IMR-90 (cell line): Measurements from ENCODE around the gene OGFOD1. TPM values are rescaled to one million over a fixed set of nuclear protein-coding genes. Genes with fewer than 3 reads are reported as not detected.

Source experiments
- ATAC-seq: fragments of 200-7000 bp; cut with Tn5 transposase; 2 replicates; pipeline ENCODE4 v1.9.1; 2020; ENCODE audit warnings: low read depth, mild to moderate bottlenecking, moderate library complexity
- BruUV-seq: library from RNA; stranded (reverse); fragments of 400-500 nt; replicated peaks from 2 replicates; lab custom pipeline; 2021; lab: Mats Ljungman, UMichigan
- CTCF ChIA-PET: fragments of 300-600 bp; formaldehyde crosslinking; extraction: SDS; loops from one replicate; lab custom pipeline; 2021; ENCODE audit warnings: antibody characterized with exemption; lab: Yijun Ruan, JAX
- POLR2A ChIA-PET: fragments of 300-600 bp; sonication (Branson Sonifier 250); formaldehyde crosslinking; loops from one replicate; lab custom pipeline; 2022; ENCODE audit warnings: antibody characterized with exemption; ENCODE audit not compliant: unreplicated experiment; lab: Charles Lee
- DNase-seq: peaks from one replicate; pipeline ENCODE4 v3.0.0; 2013
- H2AFZ ChIP-seq: replicated peaks from 2 replicates; pipeline ENCODE3; 2013; ENCODE audit warnings: low read length, mild to moderate bottlenecking; ENCODE audit not compliant: poor library complexity
- H2AK5ac ChIP-seq: 2 replicates; pipeline ENCODE4 v1.6.1; 2013; ENCODE audit warnings: low read depth, low read length, inconsistent platforms
- H2AK9ac ChIP-seq: replicated peaks from 2 replicates; pipeline ENCODE3; 2013; ENCODE audit warnings: mild to moderate bottlenecking, low read depth, low read length, moderate library complexity; ENCODE audit not compliant: poor library complexity
- H2BK120ac ChIP-seq: 2 replicates; pipeline ENCODE4 v1.6.1; 2013; ENCODE audit warnings: low read depth, low read length, inconsistent platforms
- H2BK15ac ChIP-seq: 3 replicates; pipeline ENCODE4 v1.6.1; 2013; ENCODE audit warnings: low read depth, low read length, inconsistent platforms
- H2BK20ac ChIP-seq: 2 replicates; pipeline ENCODE4 v1.6.1; 2013; ENCODE audit warnings: low read depth, mild to moderate bottlenecking, inconsistent platforms, low read length, moderate library complexity
- H2BK5ac ChIP-seq: 2 replicates; pipeline ENCODE4 v1.6.1; 2013; ENCODE audit warnings: mild to moderate bottlenecking, low read depth, low read length, inconsistent platforms; ENCODE audit not compliant: poor library complexity, severe bottlenecking
- H3K14ac ChIP-seq: replicated peaks from 2 replicates; pipeline ENCODE4 v1.6.1; 2013; ENCODE audit warnings: low read depth, low read length, inconsistent platforms
- H3K18ac ChIP-seq: 2 replicates; pipeline ENCODE4 v1.6.1; 2013; ENCODE audit warnings: low read depth, low read length, control low read depth
- H3K23ac ChIP-seq: 2 replicates; pipeline ENCODE4 v1.6.1; 2013; ENCODE audit warnings: low read depth, low read length, inconsistent platforms
- H3K27ac ChIP-seq: 2 replicates; pipeline ENCODE4 v1.5.1; 2013; ENCODE audit warnings: mild to moderate bottlenecking, control low read depth, low read length; ENCODE audit not compliant: insufficient read depth
- H3K27me3 ChIP-seq: 2 replicates; pipeline ENCODE4 v1.6.1; 2013; ENCODE audit warnings: low read length; ENCODE audit not compliant: control insufficient read depth, insufficient read depth
- H3K36me3 ChIP-seq: 2 replicates; pipeline ENCODE4 v1.6.1; 2013; ENCODE audit warnings: low read length, mixed read lengths; ENCODE audit not compliant: control insufficient read depth, insufficient read depth
- H3K4ac ChIP-seq: 2 replicates; pipeline ENCODE4 v1.6.1; 2013; ENCODE audit warnings: low read depth, low read length, inconsistent platforms
- H3K4me1 ChIP-seq: 2 replicates; pipeline ENCODE4 v1.6.1; 2013; ENCODE audit warnings: low read length, mixed read lengths; ENCODE audit not compliant: control insufficient read depth, insufficient read depth
- H3K4me2 ChIP-seq: 2 replicates; pipeline ENCODE4 v1.6.1; 2013; ENCODE audit warnings: low read depth, mild to moderate bottlenecking, control low read depth, low read length, moderate library complexity
- H3K4me3 ChIP-seq: 2 replicates; pipeline ENCODE4 v1.5.1; 2013; ENCODE audit warnings: low read depth, mild to moderate bottlenecking, control low read depth, low read length, moderate library complexity; ENCODE audit not compliant: insufficient read depth
- H3K56ac ChIP-seq: 2 replicates; pipeline ENCODE4 v1.6.1; 2013; ENCODE audit warnings: low read length, inconsistent platforms; ENCODE audit not compliant: insufficient read depth; ENCODE audit errors: extremely low read depth
- H3K79me1 ChIP-seq, 2 experiments: 2 replicates each; pipeline ENCODE4 v1.6.1; 2013; ENCODE audit warnings: low read length in 2 of 2, inconsistent platforms in 1 of 2, low read depth in 1 of 2
- H3K9ac ChIP-seq: 2 replicates; pipeline ENCODE4 v1.6.1; 2013; ENCODE audit warnings: low read depth, low read length, control low read depth
- H3K9me1 ChIP-seq: 2 replicates; pipeline ENCODE4 v1.6.1; 2013; ENCODE audit warnings: low read length, inconsistent platforms; ENCODE audit not compliant: insufficient read depth
- H3K9me3 ChIP-seq: 2 replicates; pipeline ENCODE4 v1.6.1; 2013; ENCODE audit warnings: low read length; ENCODE audit not compliant: control insufficient read depth, insufficient read depth
- H4K20me1 ChIP-seq: 2 replicates; pipeline ENCODE4 v1.6.1; 2013; ENCODE audit warnings: low read length, inconsistent platforms; ENCODE audit not compliant: insufficient read depth
- H4K5ac ChIP-seq: 2 replicates; pipeline ENCODE4 v1.6.1; 2013; ENCODE audit warnings: mild to moderate bottlenecking, low read depth, low read length, control low read depth
- H4K8ac ChIP-seq, 2 experiments: 2 replicates each; pipeline ENCODE4 v1.6.1; 2013; ENCODE audit warnings: low read depth in 2 of 2, low read length in 2 of 2, control low read depth in 1 of 2, inconsistent platforms in 1 of 2
- H4K91ac ChIP-seq: 2 replicates; pipeline ENCODE4 v1.6.1; 2013; ENCODE audit warnings: low read depth, low read length, inconsistent platforms; ENCODE audit not compliant: insufficient read depth
- ELK1 ChIP-seq: fragments of 150-350 bp; IDR thresholded peaks from 2 replicates; pipeline ENCODE4 v1.6.1; 2016; ENCODE audit warnings: low read depth, mild to moderate bottlenecking, low read length, moderate library complexity, borderline replicate concordance
- FOS ChIP-seq: fragments of 150-350 bp; IDR thresholded peaks from 2 replicates; pipeline ENCODE4 v1.6.1; 2016; ENCODE audit warnings: low read depth, low read length
- MAZ ChIP-seq: IDR thresholded peaks from 2 replicates; pipeline ENCODE4 v1.6.1; 2012; ENCODE audit warnings: low read depth, mild to moderate bottlenecking, low read length, improper control_type of control experiment, moderate library complexity, borderline replicate concordance
- NFE2L2 ChIP-seq: fragments of 150-350 bp; IDR thresholded peaks from 2 replicates; pipeline ENCODE4 v1.6.1; 2016; ENCODE audit warnings: low read depth, mild to moderate bottlenecking, low read length
- POLR2A ChIP-seq: IDR thresholded peaks from 2 replicates; pipeline ENCODE4 v1.6.1; 2012; ENCODE audit warnings: mild to moderate bottlenecking, low read depth, low read length
- RAD21 ChIP-seq: IDR thresholded peaks from 2 replicates; pipeline ENCODE4 v1.6.1; 2012; ENCODE audit warnings: low read length, improper control_type of control experiment
- RCOR1 ChIP-seq: IDR thresholded peaks from 2 replicates; pipeline ENCODE4 v1.6.1; 2012; ENCODE audit warnings: mild to moderate bottlenecking, low read length, improper control_type of control experiment; ENCODE audit not compliant: insufficient replicate concordance
- WGBS, 2 experiments: methylation state at CpG; one replicate each; pipeline versions ENCODE4 v1.1.5 to v1.1.7; 2013; ENCODE audit warnings: missing lambda C conversion rate in 2 of 2; ENCODE audit not compliant: insufficient read length in 1 of 2; ENCODE audit errors: extremely low coverage in 2 of 2; 5-methylcytosine and 5-hydroxymethylcytosine counted together
- dilution Hi-C: fragments of 300-500 bp; cut with HindIII; formaldehyde crosslinking; loops from one replicate; pipeline ENCODE4 v1.14.3; 2018; ENCODE audit warnings: low sequenced_read_pairs; ENCODE audit not compliant: unreplicated experiment
- in situ Hi-C: fragments of 300-500 bp; cut with MboI; formaldehyde crosslinking; loops from 3 replicates; pipeline ENCODE4 v1.14.3; 2019; ENCODE audit warnings: low sequenced_read_pairs, inconsistent platforms, mixed read lengths
- intact Hi-C: fragments of 100-400 bp; cut with micrococcal nuclease; formaldehyde crosslinking; loops from 2 replicates; pipeline ENCODE4 v1.10.0; 2022
- polyA plus RNA-seq, 3 experiments: library from polyadenylated mRNA; depleted of rRNA; stranded (reverse); fragments of >200 nt; gene quantifications; 2 replicates each; pipeline ENCODE4 v1.2.3, GENCODE V29; 2012; ENCODE audit warnings: low replicate concordance in 1 of 3
- total RNA-seq: library from RNA; depleted of rRNA; stranded (reverse); fragments of >200 nt; gene quantifications from 2 replicates; pipeline ENCODE4 v1.2.3, GENCODE V29; 2012
- TF ChIP-seq, protein P1 (sequence below): fragments of 150-350 bp; IDR thresholded peaks from 2 replicates; pipeline ENCODE4 v1.6.1; 2017; ENCODE audit warnings: mild to moderate bottlenecking, antibody characterized with exemption, low read length, low read depth

OGFOD1 gene
- total and polyA plus RNA-seq, 2 of the 4 experiments (the other 2 are of a cell fraction): 43.5 to 103 TPM

- no peak overlapping the region for H2AK5ac ChIP-seq
- H3K4me3 ChIP-seq: no peak overlapping the region
- no peak overlapping the region for H4K8ac ChIP-seq
- ATAC-seq (no peak), DNase-seq (no peak)
- H2BK120ac ChIP-seq: no peak overlapping the region
- ChIA-PET POLR2A (no interaction called here), CTCF (interaction anchor here (0.6 kb wide), 1 partner anchor 23 kb away, joined by 3 read pairs; no protein-coding TSS in a partner anchor)
- no peak overlapping the region for H3K23ac ChIP-seq
- no peak overlapping the region for H2AK9ac ChIP-seq
- H3K27ac ChIP-seq: no peak overlapping the region
- TF ChIP-seq, protein P1, sequence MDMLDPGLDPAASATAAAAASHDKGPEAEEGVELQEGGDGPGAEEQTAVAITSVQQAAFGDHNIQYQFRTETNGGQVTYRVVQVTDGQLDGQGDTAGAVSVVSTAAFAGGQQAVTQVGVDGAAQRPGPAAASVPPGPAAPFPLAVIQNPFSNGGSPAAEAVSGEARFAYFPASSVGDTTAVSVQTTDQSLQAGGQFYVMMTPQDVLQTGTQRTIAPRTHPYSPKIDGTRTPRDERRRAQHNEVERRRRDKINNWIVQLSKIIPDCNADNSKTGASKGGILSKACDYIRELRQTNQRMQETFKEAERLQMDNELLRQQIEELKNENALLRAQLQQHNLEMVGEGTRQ: no peak
- TF ChIP-seq ELK1 (no peak), POLR2A (no peak), MAZ (no peak), NFE2L2 (no peak), FOS (no peak), RAD21 (no peak), RCOR1 (no peak)
- H3K27me3 ChIP-seq: no peaks in the 10 kb centered on the region
- no TSS peak for BruUV-seq
- H2AFZ ChIP-seq: no peak overlapping the region
- H2BK5ac ChIP-seq: no peak overlapping the region
- H3K79me1 ChIP-seq: peaks cover 30 to 64% of the 10 kb centered on the region in 2 experiments
- no peaks in the 10 kb centered on the region for H3K9me3 ChIP-seq
- peaks cover 5% of the 10 kb centered on the region; the same call in 1 of the 2 replicates for H3K4me1 ChIP-seq
- 100% methylated on average over 1 of the region's 5 CpGs; no CpG with 5 or more reads in 1 of the 2 experiments for WGBS, 2 experiments
- H3K18ac ChIP-seq: no peak overlapping the region
- peaks cover 21% of the 10 kb centered on the region; the same call in 1 of the 2 replicates for H4K20me1 ChIP-seq
- no peak overlapping the region for H3K9ac ChIP-seq
- H3K9me1 ChIP-seq: peaks cover 5% of the 10 kb centered on the region; the same call in 1 of the 2 replicates
- intact Hi-C loops (no loop called here), in situ Hi-C loops (no loop called here), dilution Hi-C loops (no loop called here)
- H4K5ac ChIP-seq: no peak overlapping the region
- H4K91ac ChIP-seq: no peak overlapping the region
- no peak overlapping the region for H3K56ac ChIP-seq
- H3K4me2 ChIP-seq: no peak overlapping the region
- H3K4ac ChIP-seq: no peak overlapping the region
- no peak overlapping the region for H2BK15ac ChIP-seq
- H3K36me3 ChIP-seq: peaks cover 13% of the 10 kb centered on the region
- H3K14ac ChIP-seq: no peak overlapping the region
- no peak overlapping the region for H2BK20ac ChIP-seq
These were observed 38.0 kb upstream of the OGFOD1 start for GRCh38 chr16:56413381-56413780.
